GM21381 (cell line): ENCODE measurements around the gene ARF1.

Experiments used
- ATAC-seq: cut with Tn5 transposase; IDR thresholded peaks from one replicate; pipeline ENCODE4 v1.9.1; 2021; ENCODE audit warnings: mild to moderate bottlenecking, moderate library complexity; ENCODE audit not compliant: unreplicated experiment

ARF1 gene

GRCh38 chr1:228084797-228085196, 2.3 kb downstream of the ARF1 start:
- ATAC-seq: no peak

GRCh38 chr1:228085287-228085951, 2.9 kb downstream of the ARF1 start:
- no peak for ATAC-seq

DNA sequence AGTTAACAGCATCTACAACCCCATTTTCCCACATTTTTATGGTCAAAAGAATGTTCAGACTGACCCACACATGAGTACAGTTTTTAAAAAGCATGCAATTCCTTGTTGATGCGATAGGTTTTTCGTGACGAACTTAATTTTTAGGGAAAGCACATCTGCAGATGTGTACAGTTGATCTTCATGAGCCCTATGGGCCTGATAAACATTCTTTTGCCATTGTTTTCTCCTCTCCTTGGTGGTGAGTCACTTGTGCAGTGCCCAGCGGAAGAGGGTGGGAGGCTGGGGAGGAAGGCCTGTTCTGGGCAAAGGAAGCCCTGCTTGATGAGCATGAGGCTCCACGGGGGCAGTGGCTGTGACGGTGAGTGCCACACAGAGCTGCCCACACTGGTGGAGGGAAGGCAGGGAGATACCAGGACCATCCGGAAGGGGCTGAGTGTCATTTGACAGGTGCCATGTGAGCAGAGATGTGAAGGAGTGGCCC, 5.3 kb downstream of the ARF1 start:
- no peak for ATAC-seq

DNA sequence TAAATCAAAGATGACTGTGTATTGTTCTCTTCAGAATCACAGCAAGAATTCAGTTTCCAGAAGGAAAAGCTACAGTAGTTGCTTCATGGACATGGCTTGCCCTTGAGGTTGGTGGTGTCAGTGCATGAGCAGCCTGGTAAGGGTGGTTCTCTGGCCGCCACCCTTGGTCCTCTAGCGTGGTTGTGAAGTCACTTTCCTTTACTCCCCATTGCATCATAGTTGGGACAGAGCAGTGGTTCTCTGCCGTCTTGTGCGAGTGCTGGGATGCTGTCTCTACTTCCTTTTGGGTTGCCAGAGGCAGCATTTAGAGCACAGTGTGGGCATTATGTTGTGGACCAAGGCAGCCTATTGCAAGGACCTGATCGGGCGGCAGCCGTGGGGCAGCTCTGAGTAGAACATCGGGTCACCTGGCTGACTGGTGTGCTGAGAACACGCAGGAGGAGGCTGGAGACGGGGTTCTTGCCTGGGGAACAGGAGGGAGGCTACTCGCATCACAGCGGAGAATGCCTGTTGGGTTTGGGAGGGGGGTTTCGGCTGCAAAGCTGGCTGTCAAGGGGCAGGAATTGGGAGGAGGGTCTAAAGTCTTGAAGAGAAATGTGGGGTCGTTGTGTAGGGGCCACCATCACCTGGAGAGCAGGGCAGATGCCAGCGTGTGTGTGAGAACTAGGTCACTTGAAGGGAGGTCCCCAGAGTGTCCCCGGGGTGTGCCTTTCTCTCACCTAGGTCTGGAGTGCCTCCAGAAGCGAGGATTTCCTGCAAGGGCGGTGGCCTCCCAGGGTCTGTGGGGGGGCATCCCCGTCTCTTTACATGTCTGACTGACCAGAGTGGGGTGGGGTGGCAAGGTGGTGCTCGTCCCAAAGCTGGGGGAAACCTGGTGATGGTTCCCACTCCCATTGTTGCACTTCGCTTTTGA, 6.3 kb downstream of the ARF1 start:
- ATAC-seq: no peak

DNA sequence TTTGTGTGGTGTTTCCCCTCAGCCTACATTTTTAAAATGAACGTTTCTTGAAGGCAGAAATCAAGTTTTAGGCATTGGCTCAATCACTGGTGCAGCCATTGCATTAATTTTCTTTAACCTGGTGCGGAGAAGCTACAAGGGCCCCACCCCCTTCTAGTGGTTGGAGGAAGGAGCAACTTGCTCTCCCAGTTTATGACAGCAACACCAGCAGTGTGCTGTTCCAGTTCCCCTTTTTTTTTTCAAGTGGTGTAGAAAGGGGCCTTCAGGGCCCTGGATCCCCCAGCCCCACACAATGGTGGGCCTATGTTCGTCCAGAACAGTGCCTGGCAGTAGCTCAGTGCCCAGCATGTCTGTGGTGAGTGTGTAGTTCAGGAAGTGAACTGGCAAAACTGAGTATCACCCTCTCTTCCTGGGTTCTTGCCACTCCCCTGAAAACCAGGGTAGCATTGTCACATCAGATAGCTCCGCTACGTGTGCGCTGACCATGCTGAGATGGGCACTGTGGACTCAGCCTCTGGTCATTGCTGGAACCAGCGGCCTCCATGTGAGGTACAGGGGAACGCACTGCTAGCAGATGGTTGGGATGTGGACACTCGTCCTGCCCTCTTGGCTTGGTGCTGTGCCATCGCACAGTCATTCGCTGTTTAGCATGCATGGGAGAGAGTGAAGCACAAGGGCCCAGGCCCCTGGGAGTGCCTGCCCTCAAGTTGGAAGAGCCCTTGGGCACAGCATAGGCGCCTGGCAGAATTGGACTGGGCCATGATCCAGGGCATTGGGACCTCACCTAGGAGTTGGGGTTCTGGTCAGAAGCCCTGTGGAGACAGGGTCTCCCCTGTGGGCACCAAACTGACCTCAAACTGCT, 7.2 kb downstream of the ARF1 start:
- no peak for ATAC-seq

DNA sequence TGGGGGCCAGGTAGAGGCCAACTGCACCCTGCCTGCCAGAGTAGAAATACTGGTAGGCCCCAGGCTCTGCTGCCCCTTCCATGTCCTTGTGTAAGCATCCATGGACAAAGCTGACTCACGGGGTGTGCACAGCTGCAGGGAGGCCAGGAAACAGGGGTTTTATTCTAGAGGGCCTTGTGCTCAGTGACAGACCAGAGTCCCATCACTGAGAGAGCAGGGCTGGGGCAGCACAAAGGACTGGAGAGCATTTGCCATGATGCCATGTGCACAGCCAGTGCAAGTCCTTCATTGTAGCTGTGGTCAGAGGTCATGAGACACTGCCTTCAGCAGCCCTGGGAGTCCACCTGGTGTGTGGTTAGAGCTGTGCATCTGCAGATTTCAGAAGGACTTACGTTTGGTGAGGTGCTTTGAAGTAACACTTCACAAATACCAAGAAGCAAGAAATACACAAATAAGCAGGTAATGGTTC, 8.1 kb downstream of the ARF1 start:
- no peak for ATAC-seq

- no peak for ATAC-seq
Measured at GRCh38 chr1:228091084-228091483, 8.6 kb downstream of the ARF1 start.

GRCh38 chr1:228092342-228093049, 10.0 kb downstream of the ARF1 start:
- no peak for ATAC-seq

GRCh38 chr1:228093050-228093906, 10.8 kb downstream of the ARF1 start:
- ATAC-seq: no peak

DNA sequence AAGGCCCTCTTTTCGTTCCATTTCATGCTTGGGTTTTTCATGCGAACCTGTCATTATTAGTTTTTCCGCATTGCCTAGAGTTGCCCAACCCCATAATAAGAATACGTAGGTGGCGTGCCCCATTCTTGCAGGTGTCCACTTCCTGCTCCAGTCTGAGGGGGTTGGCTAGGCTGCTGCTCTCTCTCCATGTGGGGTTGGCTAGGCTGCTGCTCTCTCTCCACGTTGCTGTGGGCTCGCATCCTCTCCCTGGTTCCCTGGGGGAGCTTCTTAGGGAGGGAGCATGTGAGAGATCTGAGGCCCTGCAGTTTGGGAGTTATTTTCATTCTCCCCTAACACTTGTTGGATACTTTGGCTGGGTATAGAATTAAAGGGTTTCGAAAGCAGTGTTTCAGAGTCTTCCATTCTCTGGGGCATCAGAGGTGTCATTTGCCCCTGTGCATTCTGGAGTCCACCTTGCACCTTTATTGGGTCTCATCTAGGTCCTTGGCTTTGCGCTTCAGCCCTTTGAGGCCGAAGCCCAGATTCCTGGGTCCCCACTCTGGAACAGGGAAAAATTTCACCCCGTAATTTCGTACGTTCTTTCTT, 12.0 kb downstream of the ARF1 start:
- ATAC-seq: no peak

GRCh38 chr1:228095161-228095560, 12.7 kb downstream of the ARF1 start:
- ATAC-seq: no peak

DNA sequence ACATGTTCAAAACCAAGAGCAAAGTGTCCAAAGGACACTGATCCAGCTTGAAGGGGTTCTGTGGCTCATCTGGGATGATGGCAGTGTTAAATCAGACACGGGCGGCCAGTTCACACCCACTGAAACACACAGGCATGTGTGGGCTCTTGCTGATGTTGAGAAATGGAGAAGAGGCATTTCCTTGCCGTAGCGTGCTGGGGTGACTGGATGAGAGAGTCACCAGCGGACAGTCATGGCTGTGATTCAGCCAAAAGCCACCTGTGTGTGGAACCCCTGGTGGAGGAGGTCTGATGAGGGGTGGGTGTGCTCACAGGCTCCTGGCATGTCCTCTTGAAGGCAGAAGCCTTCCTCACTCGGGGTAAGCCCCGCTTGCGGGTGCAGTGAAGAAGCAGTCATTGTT, 13.4 kb downstream of the ARF1 start:
- ATAC-seq: no peak

- no peak for ATAC-seq
Measured at GRCh38 chr1:228096416-228097332, 14.2 kb downstream of the ARF1 start.

DNA sequence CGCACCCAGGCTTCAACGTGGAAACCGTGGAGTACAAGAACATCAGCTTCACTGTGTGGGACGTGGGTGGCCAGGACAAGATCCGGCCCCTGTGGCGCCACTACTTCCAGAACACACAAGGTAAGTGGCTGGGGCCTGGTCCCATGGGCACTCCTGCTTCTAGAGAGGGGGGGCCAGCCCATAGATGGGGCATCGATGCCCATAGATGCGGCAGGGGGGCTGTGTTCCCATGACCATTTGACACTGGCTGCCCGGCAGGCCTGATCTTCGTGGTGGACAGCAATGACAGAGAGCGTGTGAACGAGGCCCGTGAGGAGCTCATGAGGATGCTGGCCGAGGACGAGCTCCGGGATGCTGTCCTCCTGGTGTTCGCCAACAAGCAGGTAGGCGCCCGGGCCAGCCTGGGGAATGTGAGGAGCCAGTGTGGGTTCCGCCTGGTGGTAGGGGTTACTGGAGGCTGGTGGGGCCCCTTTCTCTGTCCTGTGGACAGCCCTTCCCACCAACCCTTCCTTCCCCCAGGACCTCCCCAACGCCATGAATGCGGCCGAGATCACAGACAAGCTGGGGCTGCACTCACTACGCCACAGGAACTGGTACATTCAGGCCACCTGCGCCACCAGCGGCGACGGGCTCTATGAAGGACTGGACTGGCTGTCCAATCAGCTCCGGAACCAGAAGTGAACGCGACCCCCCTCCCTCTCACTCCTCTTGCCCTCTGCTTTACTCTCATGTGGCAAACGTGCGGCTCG, 15.0 kb downstream of the ARF1 start:
- no peak for ATAC-seq

GRCh38 chr1:228098323-228098931, 15.9 kb downstream of the ARF1 start:
- no peak for ATAC-seq

DNA sequence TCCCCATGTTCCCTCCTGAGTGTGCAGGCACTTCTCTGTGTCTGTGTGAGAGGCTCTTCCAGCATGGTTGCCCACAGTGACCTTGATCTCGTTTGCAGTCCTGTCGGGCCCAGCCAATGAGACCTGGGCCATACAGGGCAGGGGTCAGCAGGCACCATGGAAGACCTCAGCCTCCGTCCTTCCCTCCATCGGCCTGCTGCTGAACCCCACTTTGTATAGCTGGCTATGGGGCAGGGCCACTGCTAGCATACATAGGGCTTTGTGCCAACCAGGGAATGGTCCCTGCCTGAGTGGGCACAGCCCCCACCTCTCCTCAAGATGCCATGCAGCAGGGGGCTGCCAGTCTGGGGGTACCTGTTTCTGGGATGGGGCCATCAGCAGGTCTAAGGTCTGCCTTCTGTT, 16.8 kb downstream of the ARF1 start:
- no peak for ATAC-seq
